Tibial artery (tissue), 4 donors: ENCODE measurements around the gene PGM1.

ENCODE experiments used
- DNase-seq, 2 donors: peaks; one replicate each; pipeline ENCODE4 v3.0.0-alpha.2; 2019
- H3K27ac ChIP-seq, 2 donors: fragments of 200-600 bp; sonication (generic) in 1 of 2; 1 replicate in 1 of 2; 2 replicates in 1 of 2; pipeline ENCODE4 v1.5.1; 2018 to 2019; ENCODE audit warnings: mild to moderate bottlenecking in 1 of 2
- H3K27me3 ChIP-seq, 2 donors: fragments of 200-600 bp; sonication (generic) in 1 of 2; one replicate each; pipeline versions ENCODE4 v1.5.1 to v1.6.0; 2016 to 2019
- H3K36me3 ChIP-seq, 3 donors: fragments of 200-600 bp; sonication (generic) in 2 of 3; one replicate each; pipeline ENCODE4 v1.5.1; 2016 to 2019; ENCODE audit warnings: mild to moderate bottlenecking in 2 of 3
- H3K4me1 ChIP-seq, 4 donors: fragments of 200-600 bp; sonication (generic) in 2 of 4; 1 replicate in 3 of 4; 2 replicates in 1 of 4; pipeline ENCODE4 v1.5.1; 2016 to 2019
- H3K4me3 ChIP-seq, 2 donors: fragments of 200-600 bp; sonication (generic) in 1 of 2; 1 replicate in 1 of 2; 2 replicates in 1 of 2; pipeline ENCODE4 v1.5.1; 2018 to 2019; ENCODE audit warnings: mild to moderate bottlenecking in 2 of 2
- H3K9me3 ChIP-seq, 3 donors: fragments of 200-600 bp; sonication (generic) in 1 of 3; one replicate each; pipeline ENCODE4 v1.5.1; 2016 to 2019
- intact Hi-C: fragments of 100-400 bp; cut with DNase I; formaldehyde crosslinking; loops from one replicate; pipeline ENCODE4 v1.15.0; 2023; ENCODE audit warnings: low total_unique reads
- TF ChIP-seq, protein P1 (sequence below), 2 experiments: fragments of 200-600 bp in 1 of 2; fragments of 450-650 bp in 1 of 2; IDR thresholded peaks; one replicate each; pipeline ENCODE4 v1.5.1; 2017 to 2019; ENCODE audit warnings: antibody characterized with exemption in 2 of 2, mild to moderate bottlenecking in 1 of 2, moderate library complexity in 1 of 2

Gene PGM1

DNA sequence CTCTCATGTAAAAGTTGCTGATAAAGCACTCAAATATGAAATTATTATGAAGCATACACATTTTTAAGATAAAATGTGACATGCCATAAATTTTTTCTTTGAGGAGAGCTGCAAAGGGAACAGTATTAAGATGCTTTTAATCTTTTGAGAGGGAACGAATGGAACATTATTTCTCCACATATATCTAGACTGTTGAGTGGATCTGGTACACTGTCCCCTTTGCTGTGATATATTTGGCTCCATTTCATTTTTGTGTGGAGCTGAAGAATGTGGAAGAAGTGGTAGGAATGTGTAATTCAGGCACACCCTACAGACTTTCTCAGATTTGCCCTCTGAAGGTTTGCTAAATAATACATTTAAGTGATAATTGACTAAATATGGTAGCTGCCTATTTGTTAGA lies 31.7 kb downstream of the PGM1 start:
- Histone ChIP-seq H3K4me3 (no peak overlapping the region), H3K9me3 (no peaks in the 10 kb centered on the region), H3K36me3 (peaks cover 2 to 7% (median 6%) of the 10 kb centered on the region in 3 donors), H3K27ac (no peak overlapping the region), H3K27me3 (no peaks in the 10 kb centered on the region), H3K4me1 (peaks cover 0 to 35% (median 17%) of the 10 kb centered on the region in 4 donors)
- TF ChIP-seq, protein P1, sequence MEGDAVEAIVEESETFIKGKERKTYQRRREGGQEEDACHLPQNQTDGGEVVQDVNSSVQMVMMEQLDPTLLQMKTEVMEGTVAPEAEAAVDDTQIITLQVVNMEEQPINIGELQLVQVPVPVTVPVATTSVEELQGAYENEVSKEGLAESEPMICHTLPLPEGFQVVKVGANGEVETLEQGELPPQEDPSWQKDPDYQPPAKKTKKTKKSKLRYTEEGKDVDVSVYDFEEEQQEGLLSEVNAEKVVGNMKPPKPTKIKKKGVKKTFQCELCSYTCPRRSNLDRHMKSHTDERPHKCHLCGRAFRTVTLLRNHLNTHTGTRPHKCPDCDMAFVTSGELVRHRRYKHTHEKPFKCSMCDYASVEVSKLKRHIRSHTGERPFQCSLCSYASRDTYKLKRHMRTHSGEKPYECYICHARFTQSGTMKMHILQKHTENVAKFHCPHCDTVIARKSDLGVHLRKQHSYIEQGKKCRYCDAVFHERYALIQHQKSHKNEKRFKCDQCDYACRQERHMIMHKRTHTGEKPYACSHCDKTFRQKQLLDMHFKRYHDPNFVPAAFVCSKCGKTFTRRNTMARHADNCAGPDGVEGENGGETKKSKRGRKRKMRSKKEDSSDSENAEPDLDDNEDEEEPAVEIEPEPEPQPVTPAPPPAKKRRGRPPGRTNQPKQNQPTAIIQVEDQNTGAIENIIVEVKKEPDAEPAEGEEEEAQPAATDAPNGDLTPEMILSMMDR (IDR thresholded peaks at IDR 0.05), result peak in 1 of 2 experiments; percentile 14
- intact Hi-C loops, result no loop called here
- DNase-seq, result no peak

DNA sequence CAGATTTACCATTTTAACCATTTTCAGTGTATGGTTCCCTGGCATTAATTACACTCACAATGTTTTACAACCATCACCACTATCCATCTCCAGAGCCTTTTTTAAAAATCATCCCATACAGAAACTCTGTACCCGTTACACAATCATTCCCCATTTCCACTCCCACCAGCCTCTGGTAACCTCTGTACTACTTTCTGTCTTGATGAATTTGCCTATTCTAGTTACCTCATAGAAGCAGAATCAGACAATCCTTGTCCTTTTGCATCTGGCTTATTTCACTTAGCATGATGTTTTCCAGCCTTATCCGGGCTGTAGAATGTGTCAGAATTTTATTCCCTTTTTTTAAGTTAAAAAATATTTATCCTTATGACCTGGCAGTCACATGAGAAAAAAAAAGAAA lies 33.0 kb downstream of the PGM1 start:
- no peak overlapping the region for H3K27ac ChIP-seq
- H3K27me3 ChIP-seq, result no peaks in the 10 kb centered on the region
- H3K36me3 ChIP-seq, result peaks cover 5 to 20% (median 13%) of the 10 kb centered on the region in 3 donors
- H3K4me1 ChIP-seq, result peaks cover 0 to 27% (median 16%) of the 10 kb centered on the region in 4 donors
- H3K4me3 ChIP-seq, result no peak overlapping the region
- no peaks in the 10 kb centered on the region for H3K9me3 ChIP-seq
- intact Hi-C loops, result no loop called here
- no peak for DNase-seq
- TF ChIP-seq, protein P1 (IDR thresholded peaks at IDR 0.05), result no peak

DNA sequence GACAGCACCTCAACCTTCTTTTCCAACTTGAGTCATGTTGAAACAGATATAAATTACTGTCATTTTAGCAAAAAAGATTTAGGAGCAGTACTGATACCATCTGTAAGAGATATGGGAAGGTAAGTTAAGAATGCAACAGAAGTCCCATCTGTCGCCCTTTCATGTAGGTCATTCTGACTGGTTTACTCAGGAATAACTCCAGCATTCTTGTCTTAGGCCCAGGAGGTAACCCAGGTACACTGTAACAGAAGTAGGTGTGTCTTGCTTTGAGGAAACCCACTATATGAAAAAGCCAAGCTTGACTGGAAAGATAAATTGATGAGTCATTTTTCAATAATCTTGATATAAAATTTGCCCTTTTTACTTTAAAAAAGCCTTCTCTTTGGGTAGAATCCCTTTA lies 35.4 kb downstream of the PGM1 start:
- H3K27me3 ChIP-seq, result no peaks in the 10 kb centered on the region
- intact Hi-C loops, result no loop called here
- H3K4me3 ChIP-seq, result no peak overlapping the region
- H3K9me3 ChIP-seq, result no peaks in the 10 kb centered on the region
- no peak for DNase-seq
- TF ChIP-seq, protein P1 (IDR thresholded peaks at IDR 0.05), result no peak
- peaks cover 0 to 17% (median 9%) of the 10 kb centered on the region in 4 donors for H3K4me1 ChIP-seq
- peaks cover 17 to 38% (median 27%) of the 10 kb centered on the region in 3 donors for H3K36me3 ChIP-seq
- no peak overlapping the region for H3K27ac ChIP-seq

DNA sequence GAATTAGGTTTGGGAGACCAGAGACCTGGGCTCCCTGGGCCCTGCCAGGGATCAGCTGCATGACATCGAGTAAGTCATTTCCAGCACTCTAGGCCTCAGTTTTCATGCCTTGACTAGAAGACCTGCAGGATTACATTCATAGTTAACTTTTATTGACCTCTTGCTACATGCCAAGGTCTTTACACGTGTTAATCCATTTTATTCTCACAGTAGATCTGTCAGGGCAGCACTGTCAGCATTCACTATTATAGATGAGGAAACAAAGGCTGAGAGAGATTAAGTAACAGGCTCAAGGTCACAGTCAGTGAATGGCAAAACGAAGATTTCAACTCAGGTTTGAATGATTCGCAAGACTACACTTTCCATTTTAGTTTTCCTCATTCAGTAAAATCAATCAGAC lies 37.0 kb downstream of the PGM1 start:
- no peak overlapping the region for H3K27ac ChIP-seq
- H3K4me1 ChIP-seq, result peaks cover 0 to 12% (median 3%) of the 10 kb centered on the region in 4 donors
- peaks cover 26 to 44% (median 33%) of the 10 kb centered on the region in 3 donors for H3K36me3 ChIP-seq
- no peak overlapping the region for H3K4me3 ChIP-seq
- no peak for DNase-seq
- TF ChIP-seq, protein P1 (IDR thresholded peaks at IDR 0.05), result no peak
- intact Hi-C loops, result no loop called here
- no peaks in the 10 kb centered on the region for H3K27me3 ChIP-seq
- H3K9me3 ChIP-seq, result no peaks in the 10 kb centered on the region

DNA sequence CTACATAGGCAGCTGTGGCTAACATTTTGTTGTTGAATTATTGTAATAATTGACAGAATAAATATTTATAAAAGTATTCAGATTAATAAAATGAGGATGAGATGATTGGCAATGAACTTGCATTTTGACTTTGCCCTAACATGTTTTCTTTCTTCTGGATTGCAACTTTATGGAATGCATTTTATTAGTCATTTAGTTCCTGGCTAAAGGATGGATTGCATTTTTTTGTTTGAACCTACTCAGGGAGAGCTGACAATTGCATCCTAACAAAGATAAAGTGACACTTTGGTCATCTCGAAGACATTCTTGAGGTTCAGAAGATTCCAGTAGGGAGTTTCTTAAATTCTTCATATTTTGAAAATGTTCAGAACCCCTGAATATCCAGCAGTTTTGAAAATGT lies 37.5 kb downstream of the PGM1 start:
- Histone ChIP-seq H3K27me3 (no peaks in the 10 kb centered on the region), H3K27ac (no peak overlapping the region), H3K4me1 (peaks cover 0 to 7% (median under 1%) of the 10 kb centered on the region in 4 donors), H3K9me3 (no peaks in the 10 kb centered on the region), H3K4me3 (no peak overlapping the region), H3K36me3 (peaks cover 26 to 44% (median 34%) of the 10 kb centered on the region in 3 donors)
- intact Hi-C loops, result no loop called here
- no peak for DNase-seq
- TF ChIP-seq, protein P1 (IDR thresholded peaks at IDR 0.05), result no peak

DNA sequence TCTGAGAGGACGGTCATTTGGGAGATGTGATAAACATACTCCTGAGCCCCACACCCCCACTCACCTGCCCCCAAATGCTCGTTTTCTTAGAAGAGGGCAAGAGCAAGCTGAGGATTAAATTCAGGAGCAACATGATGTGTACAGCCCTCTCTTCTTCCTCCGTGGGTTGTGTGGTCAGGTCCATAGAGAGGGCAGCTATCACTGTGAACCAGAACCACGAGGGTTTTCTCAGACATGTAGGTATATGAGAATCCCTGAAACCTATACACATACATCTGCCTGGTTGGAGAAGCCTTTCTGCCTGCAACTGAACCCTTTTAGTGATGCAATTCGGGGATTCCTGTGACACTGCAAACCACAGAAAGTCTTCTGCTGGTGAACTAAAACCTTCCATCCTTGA lies 38.9 kb downstream of the PGM1 start:
- Histone ChIP-seq H3K4me1 (no peaks in the 10 kb centered on the region), H3K36me3 (peaks cover 26 to 52% (median 43%) of the 10 kb centered on the region in 3 donors), H3K27ac (no peak overlapping the region), H3K27me3 (no peaks in the 10 kb centered on the region), H3K4me3 (no peak overlapping the region), H3K9me3 (no peaks in the 10 kb centered on the region)
- intact Hi-C loops, result no loop called here
- no peak for DNase-seq
- TF ChIP-seq, protein P1 (IDR thresholded peaks at IDR 0.05), result no peak
